ENCODE results near the gene USP16. TPM values are rescaled to one million over a fixed set of nuclear protein-coding genes. Genes with fewer than 3 reads are reported as not detected.

Gene USP16
- total and polyA plus RNA-seq, 2 of the 13 experiments (the other 11 are each of a cell fraction or from before 2014, with no cell fraction given) = 16.5 to 46.9 TPM

- TF ChIP-seq POGK (CRISPR knock-in tag; conservative IDR thresholded peaks at IDR 0.05) (peak; percentile 75), ZNF768 (CRISPR knock-in tag; IDR thresholded peaks at IDR 0.05) (peak; percentile 71; the same call in 1 of the 2 replicates), ZNF629 (CRISPR knock-in tag; conservative IDR thresholded peaks at IDR 0.05) (no peak; the same call in 1 of the 2 replicates), KMT2A (CRISPR knock-in tag; IDR thresholded peaks at IDR 0.05) (peak; percentile 98), ZBTB7B (CRISPR knock-in tag; IDR thresholded peaks at IDR 0.05) (peak; percentile 65; the same call in 1 of the 2 replicates), ZNF747 (CRISPR knock-in tag; IDR thresholded peaks at IDR 0.05; ENCODE audit: borderline replicate concordance) (peak; percentile 34; the same call in 1 of the 2 replicates), ZNF256 (CRISPR knock-in tag; conservative IDR thresholded peaks at IDR 0.05) (0 out of 2 replicates have a peak, but pooled peaks have one; percentile 13), AGO1 (IDR thresholded peaks at IDR 0.05; ENCODE audit: low read depth, low read length, poor library complexity, severe bottlenecking) (peak; percentile 73)
- TF ChIP-seq, protein P1, sequence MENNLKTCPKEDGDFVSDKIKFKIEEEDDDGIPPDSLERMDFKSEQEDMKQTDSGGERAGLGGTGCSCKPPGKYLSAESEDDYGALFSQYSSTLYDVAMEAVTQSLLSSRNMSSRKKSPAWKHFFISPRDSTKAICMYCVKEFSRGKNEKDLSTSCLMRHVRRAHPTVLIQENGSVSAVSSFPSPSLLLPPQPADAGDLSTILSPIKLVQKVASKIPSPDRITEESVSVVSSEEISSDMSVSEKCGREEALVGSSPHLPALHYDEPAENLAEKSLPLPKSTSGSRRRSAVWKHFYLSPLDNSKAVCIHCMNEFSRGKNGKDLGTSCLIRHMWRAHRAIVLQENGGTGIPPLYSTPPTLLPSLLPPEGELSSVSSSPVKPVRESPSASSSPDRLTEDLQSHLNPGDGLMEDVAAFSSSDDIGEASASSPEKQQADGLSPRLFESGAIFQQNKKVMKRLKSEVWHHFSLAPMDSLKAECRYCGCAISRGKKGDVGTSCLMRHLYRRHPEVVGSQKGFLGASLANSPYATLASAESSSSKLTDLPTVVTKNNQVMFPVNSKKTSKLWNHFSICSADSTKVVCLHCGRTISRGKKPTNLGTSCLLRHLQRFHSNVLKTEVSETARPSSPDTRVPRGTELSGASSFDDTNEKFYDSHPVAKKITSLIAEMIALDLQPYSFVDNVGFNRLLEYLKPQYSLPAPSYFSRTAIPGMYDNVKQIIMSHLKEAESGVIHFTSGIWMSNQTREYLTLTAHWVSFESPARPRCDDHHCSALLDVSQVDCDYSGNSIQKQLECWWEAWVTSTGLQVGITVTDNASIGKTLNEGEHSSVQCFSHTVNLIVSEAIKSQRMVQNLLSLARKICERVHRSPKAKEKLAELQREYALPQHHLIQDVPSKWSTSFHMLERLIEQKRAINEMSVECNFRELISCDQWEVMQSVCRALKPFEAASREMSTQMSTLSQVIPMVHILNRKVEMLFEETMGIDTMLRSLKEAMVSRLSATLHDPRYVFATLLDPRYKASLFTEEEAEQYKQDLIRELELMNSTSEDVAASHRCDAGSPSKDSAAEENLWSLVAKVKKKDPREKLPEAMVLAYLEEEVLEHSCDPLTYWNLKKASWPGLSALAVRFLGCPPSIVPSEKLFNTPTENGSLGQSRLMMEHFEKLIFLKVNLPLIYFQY (CRISPR knock-in tag; IDR thresholded peaks at IDR 0.05; ENCODE audit: borderline replicate concordance) = 0 out of 2 replicates have a peak, but pooled peaks have one; percentile 53
- TF ChIP-seq, protein P2, sequence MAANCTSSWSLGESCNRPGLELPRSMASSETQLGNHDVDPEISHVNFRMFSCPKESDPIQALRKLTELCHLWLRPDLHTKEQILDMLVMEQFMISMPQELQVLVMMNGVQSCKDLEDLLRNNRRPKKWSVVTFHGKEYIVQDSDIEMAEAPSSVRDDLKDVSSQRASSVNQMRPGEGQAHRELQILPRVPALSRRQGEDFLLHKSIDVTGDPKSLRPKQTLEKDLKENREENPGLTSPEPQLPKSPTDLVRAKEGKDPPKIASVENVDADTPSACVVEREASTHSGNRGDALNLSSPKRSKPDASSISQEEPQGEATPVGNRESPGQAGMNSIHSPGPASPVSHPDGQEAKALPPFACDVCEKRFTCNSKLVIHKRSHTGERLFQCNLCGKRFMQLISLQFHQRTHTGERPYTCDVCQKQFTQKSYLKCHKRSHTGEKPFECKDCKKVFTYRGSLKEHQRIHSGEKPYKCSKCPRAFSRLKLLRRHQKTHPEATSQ (CRISPR knock-in tag; IDR thresholded peaks at IDR 0.05; ENCODE audit: borderline replicate concordance) = peak; percentile 78; the same call in 1 of the 2 replicates
- TF ChIP-seq, protein P3, sequence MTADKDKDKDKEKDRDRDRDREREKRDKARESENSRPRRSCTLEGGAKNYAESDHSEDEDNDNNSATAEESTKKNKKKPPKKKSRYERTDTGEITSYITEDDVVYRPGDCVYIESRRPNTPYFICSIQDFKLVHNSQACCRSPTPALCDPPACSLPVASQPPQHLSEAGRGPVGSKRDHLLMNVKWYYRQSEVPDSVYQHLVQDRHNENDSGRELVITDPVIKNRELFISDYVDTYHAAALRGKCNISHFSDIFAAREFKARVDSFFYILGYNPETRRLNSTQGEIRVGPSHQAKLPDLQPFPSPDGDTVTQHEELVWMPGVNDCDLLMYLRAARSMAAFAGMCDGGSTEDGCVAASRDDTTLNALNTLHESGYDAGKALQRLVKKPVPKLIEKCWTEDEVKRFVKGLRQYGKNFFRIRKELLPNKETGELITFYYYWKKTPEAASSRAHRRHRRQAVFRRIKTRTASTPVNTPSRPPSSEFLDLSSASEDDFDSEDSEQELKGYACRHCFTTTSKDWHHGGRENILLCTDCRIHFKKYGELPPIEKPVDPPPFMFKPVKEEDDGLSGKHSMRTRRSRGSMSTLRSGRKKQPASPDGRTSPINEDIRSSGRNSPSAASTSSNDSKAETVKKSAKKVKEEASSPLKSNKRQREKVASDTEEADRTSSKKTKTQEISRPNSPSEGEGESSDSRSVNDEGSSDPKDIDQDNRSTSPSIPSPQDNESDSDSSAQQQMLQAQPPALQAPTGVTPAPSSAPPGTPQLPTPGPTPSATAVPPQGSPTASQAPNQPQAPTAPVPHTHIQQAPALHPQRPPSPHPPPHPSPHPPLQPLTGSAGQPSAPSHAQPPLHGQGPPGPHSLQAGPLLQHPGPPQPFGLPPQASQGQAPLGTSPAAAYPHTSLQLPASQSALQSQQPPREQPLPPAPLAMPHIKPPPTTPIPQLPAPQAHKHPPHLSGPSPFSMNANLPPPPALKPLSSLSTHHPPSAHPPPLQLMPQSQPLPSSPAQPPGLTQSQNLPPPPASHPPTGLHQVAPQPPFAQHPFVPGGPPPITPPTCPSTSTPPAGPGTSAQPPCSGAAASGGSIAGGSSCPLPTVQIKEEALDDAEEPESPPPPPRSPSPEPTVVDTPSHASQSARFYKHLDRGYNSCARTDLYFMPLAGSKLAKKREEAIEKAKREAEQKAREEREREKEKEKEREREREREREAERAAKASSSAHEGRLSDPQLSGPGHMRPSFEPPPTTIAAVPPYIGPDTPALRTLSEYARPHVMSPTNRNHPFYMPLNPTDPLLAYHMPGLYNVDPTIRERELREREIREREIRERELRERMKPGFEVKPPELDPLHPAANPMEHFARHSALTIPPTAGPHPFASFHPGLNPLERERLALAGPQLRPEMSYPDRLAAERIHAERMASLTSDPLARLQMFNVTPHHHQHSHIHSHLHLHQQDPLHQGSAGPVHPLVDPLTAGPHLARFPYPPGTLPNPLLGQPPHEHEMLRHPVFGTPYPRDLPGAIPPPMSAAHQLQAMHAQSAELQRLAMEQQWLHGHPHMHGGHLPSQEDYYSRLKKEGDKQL (CRISPR knock-in tag; IDR thresholded peaks at IDR 0.05; ENCODE audit: low read depth) = peak; percentile 58; the same call in 1 of the 2 replicates
Observed at GRCh38 chr21:29002442-29003144, 21.9 kb upstream of the USP16 start (continued).

Measured in HepG2 (cell line).